GM21528 (cell line): ENCODE measurements around the gene ZNF724.
"Not testable (repeated sequence)": the region's sequence is repeated elsewhere in the genome, so short reads cannot be mapped to it uniquely, and the experiment has no call there.

Experiments used
- ATAC-seq: cut with Tn5 transposase; IDR thresholded peaks from one replicate; pipeline ENCODE4 v1.9.1; 2021; ENCODE audit warnings: mild to moderate bottlenecking, moderate library complexity; ENCODE audit not compliant: unreplicated experiment, low FRiP score

The ZNF724 gene

DNA sequence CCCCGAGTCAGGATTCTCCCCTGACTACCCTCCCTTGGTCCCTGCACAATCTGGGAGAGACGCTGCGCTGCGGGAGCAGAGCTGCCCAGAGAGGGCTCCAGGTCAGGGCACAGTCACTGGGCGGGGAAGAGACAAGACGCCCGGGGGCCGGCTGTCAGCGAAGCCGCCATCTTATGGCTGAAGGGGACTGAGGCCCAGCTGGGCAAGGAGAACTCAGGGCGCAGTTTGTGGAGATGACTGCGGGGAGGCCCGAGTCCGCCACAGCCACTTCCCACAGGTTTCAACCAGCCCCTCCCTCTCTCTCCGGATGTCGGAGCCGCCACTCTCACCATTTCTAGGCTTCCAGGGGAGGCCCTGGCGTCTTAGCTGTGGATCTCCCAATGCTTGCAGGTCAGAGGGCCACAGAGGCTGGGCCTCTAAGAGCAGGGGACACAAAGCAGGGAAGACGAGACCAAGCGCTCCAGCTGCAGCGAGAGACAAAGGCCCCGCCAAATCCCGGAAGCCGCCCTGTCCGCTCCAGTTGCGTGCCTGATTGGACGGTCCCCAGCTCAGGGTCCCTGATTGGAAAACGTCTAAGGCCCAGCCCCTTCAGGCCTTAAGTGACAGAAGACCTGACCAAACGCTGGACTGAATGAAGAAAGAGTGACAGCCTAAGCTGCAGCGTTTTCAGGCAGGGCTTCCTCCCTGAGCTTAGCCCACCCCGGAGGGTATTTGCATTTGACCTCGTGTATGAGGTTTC is at the start of gene ZNF724:
Gene ZNF724 (minus strand): TSS at position 484 of the 739 bp plus-strand sequence. CDS start 152 bp downstream, at position 332.
- peak; percentile 97 for ATAC-seq

DNA sequence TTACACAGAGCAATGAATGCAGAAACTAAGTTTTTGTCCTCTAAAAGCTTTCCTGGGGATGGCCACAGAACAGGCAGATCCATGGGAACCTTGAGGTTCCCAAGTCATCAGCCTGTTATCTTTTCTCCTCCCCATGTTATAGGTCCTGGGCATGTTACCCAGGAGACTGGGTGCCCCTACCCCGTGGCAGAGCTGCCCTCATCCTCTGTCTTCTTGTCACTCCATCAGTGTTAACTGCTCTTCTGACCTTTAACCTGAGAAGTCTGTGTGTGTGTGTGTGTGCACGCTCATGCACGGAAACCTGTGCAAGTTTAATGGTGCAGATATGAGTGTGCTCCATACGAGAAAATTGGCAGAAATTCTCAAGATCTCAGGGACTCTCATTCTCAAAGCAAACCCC is 43.9 kb upstream of the ZNF724 start:
- no peak for ATAC-seq

GRCh38 chr19:23289966-23290365 is 39.8 kb upstream of the ZNF724 start:
- ATAC-seq: not testable (repeated sequence)

DNA sequence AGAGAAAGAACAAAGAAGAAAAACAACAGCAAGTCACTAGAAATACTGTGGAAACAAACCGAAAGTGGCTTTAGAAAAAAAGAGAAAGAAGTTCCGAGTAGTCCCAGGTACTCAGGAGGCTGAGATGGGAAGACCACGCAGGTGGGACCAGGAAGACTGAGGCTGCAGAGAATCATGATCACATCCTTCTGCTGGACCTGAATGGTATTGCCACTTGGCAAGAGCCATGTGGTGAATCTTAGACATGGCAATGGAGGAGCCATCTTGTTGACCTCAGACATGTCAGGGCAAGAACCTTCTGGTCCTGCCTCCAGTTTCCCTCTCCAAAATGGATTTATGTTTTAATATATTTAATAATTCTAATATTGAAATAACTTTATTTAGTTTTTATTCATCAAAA is 37.4 kb upstream of the ZNF724 start:
- ATAC-seq: no peak

DNA sequence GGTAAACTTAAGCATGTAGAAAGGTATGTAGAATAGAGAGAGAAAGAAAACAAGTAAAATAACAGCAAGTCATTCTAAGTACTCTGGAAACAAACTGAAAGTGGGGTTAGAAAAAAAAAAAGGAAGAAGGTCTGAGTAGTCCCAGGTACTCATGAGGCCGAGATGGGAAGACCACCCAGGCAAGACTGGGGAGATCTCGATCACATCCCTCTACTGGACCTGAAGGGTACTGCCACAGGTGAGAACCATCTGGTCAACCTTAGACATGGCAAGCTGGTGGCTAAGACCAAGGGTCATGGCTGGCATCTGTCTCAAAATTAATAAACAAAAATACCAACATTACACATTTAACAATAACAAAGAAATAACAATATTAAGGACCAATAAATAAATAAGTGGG is 36.3 kb upstream of the ZNF724 start:
- no peak for ATAC-seq

- ATAC-seq: no peak
Observed at GRCh38 chr19:23285948-23286347, 35.8 kb upstream of the ZNF724 start.

GRCh38 chr19:23285326-23285725 is 35.1 kb upstream of the ZNF724 start:
- ATAC-seq: not testable (repeated sequence)

DNA sequence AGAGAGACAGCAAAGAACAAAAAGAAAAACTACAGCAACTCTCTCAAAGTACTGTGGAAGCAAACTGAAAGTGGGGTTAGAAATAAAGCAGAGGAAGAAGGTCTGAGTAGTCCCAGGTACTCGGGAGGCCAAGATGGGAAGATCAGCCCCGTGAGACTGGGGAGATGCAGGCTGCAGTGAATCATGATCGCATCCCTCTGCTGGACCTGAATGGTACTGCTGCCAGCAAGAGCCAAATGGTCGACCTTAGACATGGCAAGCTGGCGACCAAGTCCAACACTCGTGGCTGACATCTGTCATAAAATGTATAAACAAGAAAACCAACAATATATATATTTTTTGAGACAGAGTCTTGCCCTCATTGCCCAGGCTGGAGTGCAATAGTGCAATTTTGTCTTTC is 33.7 kb upstream of the ZNF724 start:
- ATAC-seq: no peak

DNA sequence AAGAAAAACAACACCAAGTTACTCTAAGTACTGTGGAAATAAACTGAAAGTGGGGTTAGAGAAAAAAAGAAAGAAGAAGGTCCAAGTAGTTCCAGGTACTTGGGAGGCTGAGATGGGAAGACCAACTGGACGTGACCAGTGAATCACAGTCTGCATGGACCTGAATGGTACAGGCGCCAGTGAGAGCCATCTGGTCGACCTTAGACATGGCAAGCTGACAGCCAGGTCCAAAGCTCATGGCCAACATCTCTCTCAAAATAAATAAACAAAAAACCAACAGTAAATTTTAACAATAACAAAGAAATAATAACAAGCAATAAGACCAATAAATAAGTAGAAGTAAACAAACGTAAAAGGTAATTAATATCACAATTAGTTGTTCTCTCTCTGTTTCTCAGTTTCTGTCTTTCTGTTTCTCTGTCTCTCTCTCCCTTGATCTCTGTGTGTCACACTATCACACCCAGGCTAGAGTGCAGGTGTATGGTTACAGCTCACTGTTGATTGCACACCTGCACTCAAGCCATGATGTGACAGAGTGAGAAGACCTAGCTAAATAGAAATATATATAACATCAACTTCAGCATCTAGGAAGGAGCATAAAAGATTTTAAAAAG is 31.6 kb upstream of the ZNF724 start:
- no peak for ATAC-seq

DNA sequence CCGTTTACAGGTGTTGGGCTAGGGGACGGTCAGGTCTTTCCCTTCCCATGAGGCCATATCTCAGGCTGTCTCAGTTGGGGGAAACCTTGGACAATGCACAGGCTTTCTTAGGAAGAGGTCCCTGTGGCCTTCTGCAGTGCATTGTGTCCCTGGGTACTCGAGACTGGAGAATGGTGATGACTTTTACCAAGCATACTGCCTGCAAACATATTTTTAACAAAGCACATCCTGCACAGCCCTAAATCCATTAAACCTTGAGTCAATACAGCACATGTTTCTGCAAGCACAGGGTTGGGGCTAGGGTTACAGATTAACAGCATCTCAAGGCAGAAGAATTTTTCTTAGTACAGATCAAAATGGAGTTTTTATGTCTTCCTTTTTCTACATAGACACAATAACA is 27.9 kb upstream of the ZNF724 start:
- ATAC-seq: not testable (repeated sequence)

DNA sequence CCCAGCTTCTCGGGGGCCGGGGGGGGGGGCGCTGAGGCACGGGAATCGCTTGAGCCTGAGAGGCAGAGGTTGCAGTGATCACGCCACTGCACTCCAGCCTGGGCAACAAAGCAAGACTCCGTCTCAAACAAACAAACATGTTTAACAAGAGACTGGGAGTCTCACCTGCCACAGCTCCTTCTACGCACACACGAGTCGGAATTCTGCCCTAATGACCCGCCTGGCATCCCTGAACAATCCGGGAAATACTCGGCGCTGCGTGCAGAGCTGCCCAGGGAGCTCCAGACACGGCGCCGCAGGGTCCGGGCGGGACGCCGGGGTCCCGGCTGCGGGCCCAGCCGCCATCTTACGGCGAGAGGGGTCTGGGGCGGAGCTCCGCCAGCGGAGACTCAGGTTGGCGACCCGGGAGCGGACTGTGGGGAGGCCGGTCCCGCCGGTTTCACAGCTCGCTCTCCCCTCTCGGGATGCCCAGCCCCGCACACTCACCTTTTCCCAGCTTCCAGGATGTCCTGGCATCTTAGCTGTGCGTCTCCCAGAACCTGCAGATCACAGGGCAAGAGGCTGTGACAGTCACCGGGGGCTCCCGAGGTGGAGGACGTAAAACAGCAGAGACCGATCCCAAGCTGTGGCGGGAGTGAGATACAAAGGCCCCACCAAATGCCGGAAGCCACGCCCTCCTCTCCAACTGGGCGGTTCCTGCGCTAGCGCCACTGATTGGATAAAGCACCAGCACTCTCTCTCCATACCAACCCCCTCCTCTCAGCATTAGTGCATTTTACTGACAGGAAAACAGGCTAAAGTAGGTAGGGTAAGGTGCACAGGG is 23.6 kb upstream of the ZNF724 start:
- ATAC-seq: peak; percentile 97

GRCh38 chr19:23273022-23273589 is 22.9 kb upstream of the ZNF724 start:
- ATAC-seq: no peak

DNA sequence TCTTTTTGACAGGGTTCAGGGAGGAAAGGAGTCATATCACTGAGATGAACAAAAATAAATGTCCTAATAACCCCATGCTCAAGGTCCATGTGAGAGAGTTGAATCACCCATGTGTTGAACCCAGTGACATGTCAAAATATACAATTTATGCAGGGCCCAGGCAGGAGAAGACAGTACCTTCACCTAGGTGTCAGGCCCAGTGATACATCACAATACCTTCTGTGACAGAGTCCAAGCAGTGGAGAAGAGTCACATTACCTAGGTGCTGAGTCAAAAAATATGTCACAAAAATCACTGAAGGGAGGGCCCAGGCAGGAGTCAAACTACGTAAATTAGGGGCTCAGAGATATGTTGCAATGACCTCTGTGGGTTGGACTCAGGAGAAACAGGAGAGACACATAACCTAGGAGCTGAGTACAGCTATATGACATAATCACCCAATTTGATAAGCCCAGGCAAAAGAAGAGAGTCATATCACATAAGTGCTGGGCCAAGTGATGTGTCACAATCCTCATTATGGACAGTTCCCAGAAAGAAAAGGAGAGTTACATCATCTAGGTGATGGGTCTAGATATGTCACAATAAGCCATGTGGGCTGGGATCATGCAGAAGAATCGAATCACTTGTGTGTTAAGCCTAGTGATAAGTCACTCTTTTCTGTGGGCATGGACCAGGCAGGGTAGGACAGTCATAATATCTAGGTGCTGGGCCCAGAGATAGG is 13.8 kb upstream of the ZNF724 start:
- no peak for ATAC-seq

DNA sequence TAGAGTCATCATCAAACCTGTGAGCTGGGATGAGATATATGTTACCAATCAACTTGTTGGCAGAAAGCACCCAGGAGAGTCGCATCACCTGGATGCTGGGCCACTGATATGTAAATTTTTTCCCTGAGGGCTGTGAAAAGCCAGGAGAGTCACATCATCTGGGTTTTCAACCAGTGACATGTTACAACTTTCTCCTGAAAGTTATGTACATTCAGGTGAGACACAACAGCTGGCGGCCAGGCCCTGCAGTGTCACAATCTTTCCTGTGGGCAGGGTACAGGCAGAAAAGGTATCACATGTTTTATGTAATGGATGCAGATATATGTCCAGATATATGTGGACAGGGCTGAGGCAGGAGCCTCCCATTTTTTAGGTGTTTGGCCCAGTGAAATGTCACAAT is 13.2 kb upstream of the ZNF724 start:
- no peak for ATAC-seq

DNA sequence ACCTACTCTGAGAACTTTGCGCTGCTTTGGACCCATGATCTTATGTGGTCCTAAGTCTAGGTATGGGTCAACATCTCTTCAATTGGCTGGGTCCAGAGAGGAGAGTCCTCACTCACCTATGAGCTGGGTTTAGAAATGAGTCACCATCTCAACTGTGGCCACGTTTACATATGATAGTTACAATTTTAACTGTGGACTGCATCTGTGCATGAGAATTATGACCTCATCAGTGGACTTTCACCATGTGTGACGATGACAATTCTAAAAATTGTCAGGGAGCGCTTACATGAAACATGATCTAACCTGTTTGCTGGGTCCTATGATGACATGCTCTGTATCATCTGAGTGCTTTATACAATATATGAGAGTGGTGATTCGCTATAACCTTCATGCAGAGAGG is 12.7 kb upstream of the ZNF724 start:
- no peak for ATAC-seq

DNA sequence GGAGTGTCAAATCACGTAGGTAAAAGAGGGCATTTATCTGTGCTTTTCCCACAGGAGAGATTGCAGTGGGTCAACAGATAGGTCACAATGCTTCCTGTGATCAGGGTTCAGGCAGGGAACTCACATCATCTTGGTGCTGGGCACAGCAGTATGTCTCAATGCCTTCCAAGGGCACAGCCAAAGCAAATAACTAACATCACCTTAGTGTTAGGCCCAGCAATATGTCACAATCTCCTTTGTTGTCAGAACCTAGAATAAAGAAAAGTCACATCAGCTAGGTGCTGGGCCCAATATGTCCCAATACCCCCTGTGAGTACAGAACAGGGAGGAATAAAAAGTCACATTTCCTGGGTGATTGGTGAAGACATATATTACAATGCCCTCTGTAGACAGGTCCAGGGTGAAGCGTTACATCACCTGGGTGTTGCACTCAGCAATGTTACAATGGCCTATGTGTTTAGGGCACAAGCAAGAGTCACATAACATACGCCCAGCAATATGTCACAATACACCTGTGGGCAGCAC is 11.4 kb upstream of the ZNF724 start:
- ATAC-seq: no peak

- no peak for ATAC-seq
Observed at GRCh38 chr19:23260956-23261355, 10.8 kb upstream of the ZNF724 start.

- ATAC-seq: no peak
Observed at GRCh38 chr19:23259961-23260360, 9.8 kb upstream of the ZNF724 start.

DNA sequence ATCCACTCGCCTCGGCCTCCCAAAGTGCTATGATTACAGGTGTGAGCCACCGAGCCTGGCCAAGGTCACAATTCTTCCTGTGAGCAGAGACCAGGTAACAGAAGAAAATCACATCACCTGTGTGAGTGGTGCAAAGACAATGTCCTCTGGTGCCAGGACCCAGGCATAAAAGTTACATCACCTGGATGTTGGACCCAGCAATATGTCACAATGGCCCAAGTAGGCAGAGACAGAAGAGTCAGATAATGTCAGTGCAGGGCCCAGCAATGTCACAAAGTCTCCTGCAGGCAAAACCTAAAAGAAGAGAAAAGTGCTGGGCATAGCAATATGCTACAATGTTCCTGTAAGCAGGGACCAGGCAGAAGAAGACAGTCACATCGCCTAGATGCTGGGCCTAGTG is 5.5 kb upstream of the ZNF724 start:
- ATAC-seq: no peak
